SIG-M5 treated with dmso at 0.1 percent for 504 hours (cell line): ENCODE measurements around the gene RNPEPL1.

Experiments
- DNase-seq: peaks from one replicate; lab custom pipeline; 2025; ENCODE audit not compliant: unreplicated experiment; lab: John Stamatoyannopoulos, UW

RNPEPL1 gene

GRCh38 chr2:240622531-240623235, 54.4 kb downstream of the RNPEPL1 start:
- no peak for DNase-seq

GRCh38 chr2:240623531-240624010, 55.3 kb downstream of the RNPEPL1 start:
- no peak for DNase-seq

GRCh38 chr2:240624011-240624949, 56.0 kb downstream of the RNPEPL1 start:
- no peak for DNase-seq

GRCh38 chr2:240624950-240625621, 56.8 kb downstream of the RNPEPL1 start, which contains the start of gene GPR35:
GPR35 (plus strand) TSS chr2:240625480; CDS start chr2:240629953, 4,473 bp downstream.
- peak; percentile 94 for DNase-seq

GRCh38 chr2:240626531-240627300, 58.4 kb downstream of the RNPEPL1 start:
- DNase-seq = peak; percentile 89

GRCh38 chr2:240627736-240628506, 59.6 kb downstream of the RNPEPL1 start:
- DNase-seq = no peak

GRCh38 chr2:240628507-240628807, 60.2 kb downstream of the RNPEPL1 start:
- DNase-seq = no peak

- DNase-seq = no peak
Observed at GRCh38 chr2:240628808-240629618, 60.7 kb downstream of the RNPEPL1 start.

- DNase-seq = no peak
Observed at GRCh38 chr2:240629619-240629967, 61.3 kb downstream of the RNPEPL1 start.

GRCh38 chr2:240629968-240630770, 61.9 kb downstream of the RNPEPL1 start:
- DNase-seq = no peak
